Epithelial cell of alveolus of lung (primary cell): ENCODE results near the gene IWS1. TPM values are rescaled to one million over a fixed set of nuclear protein-coding genes. Genes with fewer than 3 reads are reported as not detected.

Experiments
- total RNA-seq: library from RNA; depleted of rRNA; stranded (reverse); fragments of >200 nt; gene quantifications from 2 replicates; pipeline ENCODE4 v1.2.1, GENCODE V29; 2015

The IWS1 gene
- 23.8 and 24.0 TPM in 2 replicates for total RNA-seq

GRCh38 chr2:127526132-127527000 lies at the start of gene IWS1:
Gene IWS1, minus strand, starts transcription at chr2:127526489. Its CDS starts 281 bp downstream, at chr2:127526208.

DNA sequence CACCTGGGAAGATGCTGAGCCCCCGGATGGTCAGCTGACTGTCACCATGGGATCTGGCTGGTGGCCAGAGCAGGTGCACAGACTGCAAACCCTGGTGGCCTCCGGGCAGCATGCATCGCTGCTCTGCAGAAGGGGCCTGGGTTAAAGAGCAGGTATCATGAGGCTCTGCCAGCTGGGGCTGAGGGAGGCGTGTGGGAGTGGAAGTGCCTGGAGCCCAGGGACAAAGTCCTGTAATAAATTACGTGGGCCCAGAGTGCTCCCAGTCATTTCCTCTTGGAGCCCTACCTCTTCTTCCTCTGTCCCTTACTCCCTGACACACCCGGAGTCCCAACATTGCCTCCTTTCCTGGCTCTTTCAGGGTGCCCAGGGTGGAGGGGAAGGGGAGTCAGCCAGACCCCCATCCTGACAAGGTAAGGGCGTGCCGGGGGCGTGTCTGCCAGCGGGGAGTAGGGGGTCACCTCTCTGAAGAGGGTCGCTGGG lies 9.2 kb upstream of the IWS1 start, which contains the start of gene MYO7B:
TSS of gene MYO7B (plus strand) at position 262 of the 480 bp plus-strand sequence. CDS start 24,040 bp downstream, outside the sequence.

Other genes with a start within 250 kb of the IWS1 start
- gene ERCC3, start 232.3 kb downstream of the IWS1 start, total RNA-seq, result 22.2 and 25.6 TPM in 2 replicates
- gene MAP3K2, start 138.5 kb downstream of the IWS1 start, total RNA-seq, result 20.2 and 30.6 TPM in 2 replicates
- gene PROC, start 108.1 kb downstream of the IWS1 start, total RNA-seq, result 0.08 and 0.13 TPM in 2 replicates
- gene MYO7B, start 9.2 kb upstream of the IWS1 start, total RNA-seq, result 0.24 TPM in 1 of 2 replicates, not detected in the other
- not detected in 2 replicates for gene GPR17, start 119.7 kb upstream of the IWS1 start, total RNA-seq
- gene LIMS2, start 149.0 kb upstream of the IWS1 start, total RNA-seq, result 1.3 TPM in 1 of 2 replicates, not detected in the other
- 4.8 and 8.5 TPM in 2 replicates for gene SFT2D3, start 175.0 kb upstream of the IWS1 start, total RNA-seq